Stomach (tissue), 9 donors: Measurements from ENCODE around the gene MKX. TPM values are rescaled to one million over a fixed set of nuclear protein-coding genes. Genes with fewer than 3 reads are reported as not detected.

Source experiments
- DNase-seq, 2 donors: peaks; one replicate each; pipeline versions ENCODE4 v3.0.0 to v3.0.0-alpha.2; 2013 to 2019
- H3K27ac ChIP-seq, 5 donors: fragments of 200-600 bp in 4 of 5; sonication (generic) in 4 of 5; one replicate each; pipeline ENCODE4 v1.5.1; 2013 to 2019; ENCODE audit warnings: mild to moderate bottlenecking in 1 of 5, moderate library complexity in 1 of 5
- H3K27me3 ChIP-seq, 3 donors: fragments of 200-600 bp; sonication (generic); one replicate each; pipeline ENCODE4 v1.5.1; 2017 to 2019; ENCODE audit warnings: mixed run types in 1 of 3
- H3K36me3 ChIP-seq, 4 donors: fragments of 200-600 bp; sonication (generic); 1 replicate in 3 of 4; 2 replicates in 1 of 4; pipeline ENCODE4 v1.5.1; 2016 to 2019
- H3K4me1 ChIP-seq, 4 donors: fragments of 200-600 bp; sonication (generic); one replicate each; pipeline ENCODE4 v1.5.1; 2016 to 2019
- H3K4me3 ChIP-seq, 4 donors: fragments of 200-600 bp; sonication (generic) in 3 of 4; one replicate each; pipeline ENCODE4 v1.5.1; 2016 to 2019; ENCODE audit warnings: mild to moderate bottlenecking in 1 of 4
- H3K9me3 ChIP-seq, 4 donors: fragments of 200-600 bp; sonication (generic); one replicate each; pipeline ENCODE4 v1.5.1; 2016 to 2019
- CTCF ChIP-seq, 7 experiments: fragments of 450-650 bp in 4 of 7; fragments of 200-600 bp in 3 of 7; sonication (generic) in 3 of 7; IDR thresholded peaks; one replicate each; pipeline ENCODE4 v1.5.1; 2016 to 2019; ENCODE audit warnings: antibody characterized with exemption in 7 of 7, control low read depth in 2 of 7, mild to moderate bottlenecking in 1 of 7
- EP300 ChIP-seq: sonication (generic); formaldehyde crosslinking; IDR thresholded peaks from one replicate; pipeline ENCODE4 v1.6.1; 2017; ENCODE audit warnings: antibody characterized with exemption
- POLR2A ChIP-seq, 4 donors: fragments of 450-650 bp; IDR thresholded peaks; one replicate each; pipeline ENCODE4 v1.6.1; 2016; ENCODE audit warnings: antibody characterized with exemption in 4 of 4, control low read depth in 2 of 4, mild to moderate bottlenecking in 1 of 4, moderate library complexity in 1 of 4
- POLR2AphosphoS5 ChIP-seq, 3 donors: sonication (generic); formaldehyde crosslinking; IDR thresholded peaks; one replicate each; pipeline ENCODE4 v1.6.1; 2016; ENCODE audit warnings: antibody characterized with exemption in 3 of 3
- whole genome bisulfite sequencing, 5 donors: extraction: QIAGEN DNeasy Blood & Tissue Kit in 3 of 5; methylation state at CpG; one replicate each; pipeline versions ENCODE4 v1.1.5 to v1.1.7; 2013 to 2018; 5-methylcytosine and 5-hydroxymethylcytosine counted together
- intact Hi-C: fragments of 100-400 bp; cut with DNase I; formaldehyde crosslinking; loops from one replicate; pipeline ENCODE4 v1.15.1; 2023; ENCODE audit warnings: low total_unique reads
- polyA plus RNA-seq, 3 donors: library from polyadenylated mRNA; stranded (reverse); fragments of 200-250 nt; gene quantifications; one replicate each; pipeline ENCODE4 v1.2.3, GENCODE V29; 2013
- total RNA-seq, 5 donors: library from RNA; depleted of rRNA; stranded (reverse); fragments of >200 nt; gene quantifications; one replicate each; pipeline versions ENCODE4 v1.1.0 to v1.2.3, GENCODE V29; 2014 to 2016
- donor health status: healthy with polysubstance abuse.
- donor health status: Bipolar disorder and iron deficiency.
- donor health status: healthy.

MKX gene
- total and polyA plus RNA-seq, 8 donors = 0.06 to 24.1 (median 2.4) TPM; not detected in 2

GRCh38 chr10:27658788-27659187, 86.8 kb downstream of the MKX start:
- Histone ChIP-seq H3K9me3 (no peaks in the 10 kb centered on the region), H3K27ac (no peak overlapping the region), H3K36me3 (no peaks in the 10 kb centered on the region), H3K4me1 (no peaks in the 10 kb centered on the region), H3K27me3 (peaks cover 0 to 10% (median 0%) of the 10 kb centered on the region in 3 donors), H3K4me3 (no peak overlapping the region)
- intact Hi-C loops = loop anchor here (10.0 kb wide), 1 partner anchor 104 kb away; no protein-coding TSS in a partner anchor
- WGBS, 5 donors = 83 to 91% (median 90%) methylated on average over 7 of the region's 7 CpGs
- TF ChIP-seq POLR2AphosphoS5 (IDR thresholded peaks at IDR 0.05) (no peak), EP300 (no peak), CTCF (IDR thresholded peaks at IDR 0.05) (no peak), POLR2A (IDR thresholded peaks at IDR 0.05) (no peak)
- DNase-seq = no peak

- no peak for DNase-seq
- Histone ChIP-seq H3K36me3 (no peaks in the 10 kb centered on the region), H3K4me3 (no peak overlapping the region), H3K4me1 (no peaks in the 10 kb centered on the region), H3K27ac (no peak overlapping the region), H3K9me3 (no peaks in the 10 kb centered on the region), H3K27me3 (peaks cover 0 to 10% (median 0%) of the 10 kb centered on the region in 3 donors)
- 68 to 89% (median 81%) methylated on average over 4 of the region's 4 CpGs for WGBS, 5 donors
- intact Hi-C loops = loop anchor here (10.0 kb wide), 1 partner anchor 100 kb away; no protein-coding TSS in a partner anchor
- no peak for TF ChIP-seq CTCF (IDR thresholded peaks at IDR 0.05)
- no peak for TF ChIP-seq POLR2AphosphoS5 (IDR thresholded peaks at IDR 0.05)
- TF ChIP-seq POLR2A (IDR thresholded peaks at IDR 0.05) = no peak
- TF ChIP-seq EP300 = no peak
These were observed 90.3 kb downstream of the MKX start for GRCh38 chr10:27655296-27655695.

GRCh38 chr10:27654284-27654683, 91.3 kb downstream of the MKX start:
- Histone ChIP-seq H3K4me3 (no peak overlapping the region), H3K27ac (no peak overlapping the region), H3K9me3 (no peaks in the 10 kb centered on the region), H3K4me1 (no peaks in the 10 kb centered on the region), H3K27me3 (peaks cover 0 to under 1% (median 0%) of the 10 kb centered on the region in 3 donors), H3K36me3 (no peaks in the 10 kb centered on the region)
- no peak for DNase-seq
- WGBS, 5 donors = 87 to 97% (median 94%) methylated on average over 4 to 6 of the region's 6 CpGs
- TF ChIP-seq CTCF (IDR thresholded peaks at IDR 0.05) = no peak
- TF ChIP-seq POLR2A (IDR thresholded peaks at IDR 0.05) = no peak
- no peak for TF ChIP-seq POLR2AphosphoS5 (IDR thresholded peaks at IDR 0.05)
- no peak for TF ChIP-seq EP300
- intact Hi-C loops = loop anchor here (10.0 kb wide), 1 partner anchor 99 kb away; no protein-coding TSS in a partner anchor

- intact Hi-C loops = no loop called here
- no peak for TF ChIP-seq POLR2A (IDR thresholded peaks at IDR 0.05)
- no peak for TF ChIP-seq CTCF (IDR thresholded peaks at IDR 0.05)
- no peak for TF ChIP-seq EP300
- no peak for TF ChIP-seq POLR2AphosphoS5 (IDR thresholded peaks at IDR 0.05)
- DNase-seq = no peak
These were observed 98.9 kb downstream of the MKX start for GRCh38 chr10:27646604-27647175.

More at GRCh38 chr10:27646604-27647175, 98.9 kb downstream of the MKX start:
- Histone ChIP-seq H3K9me3 (peaks cover 0 to 5% (median 0%) of the 10 kb centered on the region in 4 donors), H3K4me3 (no peak overlapping the region), H3K27ac (no peak overlapping the region), H3K36me3 (no peaks in the 10 kb centered on the region), H3K4me1 (no peaks in the 10 kb centered on the region), H3K27me3 (no peaks in the 10 kb centered on the region)
- 68 to 80% (median 70%) methylated on average over 4 of the region's 4 CpGs for WGBS, 5 donors
